Bladder microvascular endothelial cell (primary cell): ENCODE measurements around the gene CHRNA9. TPM values are rescaled to one million over a fixed set of nuclear protein-coding genes. Genes with fewer than 3 reads are reported as not detected.

Experiments used
- total RNA-seq: library from RNA; depleted of rRNA; stranded (reverse); fragments of >200 nt; gene quantifications from 2 replicates; pipeline ENCODE4 v1.2.3, GENCODE V29; 2014

Gene CHRNA9
- total RNA-seq, result not detected in 2 replicates

GRCh38 chr4:40334591-40335524 is at the start of gene CHRNA9:
CHRNA9 (plus strand) TSS chr4:40335333; CDS start chr4:40335468, 135 bp downstream.

Other genes starting within 250 kb of the CHRNA9 start
- gene RHOH, start 138.3 kb upstream of the CHRNA9 start, total RNA-seq, result not detected in 2 replicates